ENCODE data around the gene ALOX5.

DNA sequence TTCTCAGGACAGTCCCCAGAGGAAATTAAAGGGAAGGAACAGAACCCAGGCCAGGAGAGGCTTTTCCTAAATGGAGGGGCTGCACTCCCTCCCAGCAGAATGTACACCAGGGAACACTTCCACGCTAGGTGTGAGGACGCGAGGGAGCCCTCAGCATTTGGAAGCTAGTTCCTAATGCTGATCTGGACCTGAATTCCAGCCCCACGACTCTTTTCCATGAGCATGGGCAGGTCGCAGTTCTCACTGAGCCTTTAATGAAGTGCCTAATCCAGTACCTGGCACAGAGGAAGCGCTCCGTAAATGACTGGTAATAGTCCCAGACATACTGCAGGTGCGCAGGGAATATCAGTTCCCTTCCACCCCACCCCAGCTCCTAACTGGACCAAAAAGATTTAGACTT lies 1.1 kb downstream of the ALOX5 start:
- no peak for TF ChIP-seq POLR2AphosphoS5 (IDR thresholded peaks at IDR 0.05)
- TF ChIP-seq, protein P1, sequence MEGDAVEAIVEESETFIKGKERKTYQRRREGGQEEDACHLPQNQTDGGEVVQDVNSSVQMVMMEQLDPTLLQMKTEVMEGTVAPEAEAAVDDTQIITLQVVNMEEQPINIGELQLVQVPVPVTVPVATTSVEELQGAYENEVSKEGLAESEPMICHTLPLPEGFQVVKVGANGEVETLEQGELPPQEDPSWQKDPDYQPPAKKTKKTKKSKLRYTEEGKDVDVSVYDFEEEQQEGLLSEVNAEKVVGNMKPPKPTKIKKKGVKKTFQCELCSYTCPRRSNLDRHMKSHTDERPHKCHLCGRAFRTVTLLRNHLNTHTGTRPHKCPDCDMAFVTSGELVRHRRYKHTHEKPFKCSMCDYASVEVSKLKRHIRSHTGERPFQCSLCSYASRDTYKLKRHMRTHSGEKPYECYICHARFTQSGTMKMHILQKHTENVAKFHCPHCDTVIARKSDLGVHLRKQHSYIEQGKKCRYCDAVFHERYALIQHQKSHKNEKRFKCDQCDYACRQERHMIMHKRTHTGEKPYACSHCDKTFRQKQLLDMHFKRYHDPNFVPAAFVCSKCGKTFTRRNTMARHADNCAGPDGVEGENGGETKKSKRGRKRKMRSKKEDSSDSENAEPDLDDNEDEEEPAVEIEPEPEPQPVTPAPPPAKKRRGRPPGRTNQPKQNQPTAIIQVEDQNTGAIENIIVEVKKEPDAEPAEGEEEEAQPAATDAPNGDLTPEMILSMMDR (IDR thresholded peaks at IDR 0.05): no peak
